Mesenchymal stem cell (in vitro differentiated cells and primary cell): ENCODE results near the gene PIGT.

Experiments
- DNase-seq: peaks from one replicate; pipeline ENCODE4 v3.0.0-alpha.2; 2013
- H2AFZ ChIP-seq: one replicate; pipeline ENCODE4 v1.6.1; 2013; ENCODE audit warnings: low read depth, mild to moderate bottlenecking, control low read depth, inconsistent platforms, low read length, moderate library complexity
- H2AK5ac ChIP-seq: 2 replicates; pipeline ENCODE4 v1.6.1; 2013; ENCODE audit warnings: low read length, moderate library complexity, mild to moderate bottlenecking, inconsistent platforms; ENCODE audit not compliant: severe bottlenecking
- H2BK120ac ChIP-seq: one replicate; pipeline ENCODE4 v1.6.1; 2013; ENCODE audit warnings: low read depth, mild to moderate bottlenecking, inconsistent platforms, low read length, moderate library complexity
- H2BK12ac ChIP-seq, 2 experiments: one replicate each; pipeline ENCODE4 v1.6.1; 2013; ENCODE audit warnings: inconsistent platforms in 2 of 2, low read length in 2 of 2, mild to moderate bottlenecking in 2 of 2, moderate library complexity in 2 of 2, control low read depth in 1 of 2
- H2BK15ac ChIP-seq: one replicate; pipeline ENCODE4 v1.6.1; 2013; ENCODE audit warnings: mild to moderate bottlenecking, low read depth, inconsistent platforms; ENCODE audit not compliant: poor library complexity, severe bottlenecking
- H2BK5ac ChIP-seq: 2 replicates; pipeline ENCODE4 v1.6.1; 2013; ENCODE audit warnings: low read depth, mild to moderate bottlenecking, low read length, control low read depth, inconsistent platforms; ENCODE audit not compliant: poor library complexity, severe bottlenecking
- H3K14ac ChIP-seq, 2 experiments: one replicate each; pipeline ENCODE4 v1.6.1; 2013; ENCODE audit warnings: inconsistent platforms in 2 of 2, low read length in 2 of 2, control low read depth in 1 of 2, mild to moderate bottlenecking in 1 of 2, moderate library complexity in 1 of 2
- H3K18ac ChIP-seq, 2 experiments: one replicate each; pipeline ENCODE4 v1.6.1; 2013; ENCODE audit warnings: inconsistent platforms in 2 of 2, low read length in 2 of 2, control low read depth in 1 of 2, low read depth in 1 of 2, mild to moderate bottlenecking in 1 of 2
- H3K23ac ChIP-seq, 2 experiments: one replicate each; pipeline ENCODE4 v1.6.1; 2013; ENCODE audit warnings: inconsistent platforms in 2 of 2, low read length in 2 of 2, mild to moderate bottlenecking in 2 of 2, moderate library complexity in 2 of 2, control low read depth in 1 of 2
- H3K27ac ChIP-seq: 2 replicates; pipeline ENCODE4 v1.5.1; 2013; ENCODE audit warnings: mild to moderate bottlenecking, moderate library complexity, low read length, control low read depth, inconsistent platforms; ENCODE audit not compliant: poor library complexity, severe bottlenecking
- H3K27me3 ChIP-seq, 2 experiments: 2 replicates each; pipeline versions ENCODE4 v1.6.1 to v1.7.0; 2013; ENCODE audit warnings: low read length in 2 of 2, mild to moderate bottlenecking in 2 of 2, moderate library complexity in 2 of 2, control low read depth in 1 of 2, inconsistent platforms in 1 of 2; ENCODE audit not compliant: control insufficient read depth in 1 of 2, insufficient read depth in 1 of 2
- H3K36me3 ChIP-seq, 2 experiments: 2 replicates each; pipeline versions ENCODE4 v1.6.1 to v1.7.0; 2013; ENCODE audit warnings: low read length in 2 of 2, control low read depth in 1 of 2, inconsistent platforms in 1 of 2, low read depth in 1 of 2, mild to moderate bottlenecking in 1 of 2; ENCODE audit not compliant: insufficient read depth in 2 of 2, control insufficient read depth in 1 of 2
- H3K4ac ChIP-seq, 2 experiments: one replicate each; pipeline ENCODE4 v1.6.1; 2013; ENCODE audit warnings: inconsistent platforms in 2 of 2, low read length in 2 of 2, mild to moderate bottlenecking in 2 of 2, moderate library complexity in 2 of 2, control low read depth in 1 of 2, low read depth in 1 of 2
- H3K4me1 ChIP-seq: 2 replicates; pipeline ENCODE4 v1.6.1; 2013; ENCODE audit warnings: low read depth, low read length, control low read depth; ENCODE audit not compliant: control insufficient read depth, insufficient read depth
- H3K4me2 ChIP-seq: 2 replicates; pipeline ENCODE4 v1.6.1; 2013; ENCODE audit warnings: low read length, mild to moderate bottlenecking, inconsistent platforms; ENCODE audit not compliant: poor library complexity, severe bottlenecking
- H3K4me3 ChIP-seq, 2 experiments: 2 replicates each; pipeline versions ENCODE4 v1.5.1 to v1.7.0; 2013; ENCODE audit warnings: low read length in 2 of 2, mild to moderate bottlenecking in 2 of 2, control low read depth in 1 of 2, low read depth in 1 of 2; ENCODE audit not compliant: insufficient read depth in 1 of 2
- H3K79me1 ChIP-seq: replicated peaks from 2 replicates; pipeline ENCODE4 v1.6.1; 2013; ENCODE audit warnings: mild to moderate bottlenecking, control low read depth, low read length, inconsistent platforms; ENCODE audit not compliant: poor library complexity, severe bottlenecking
- H3K9ac ChIP-seq: 2 replicates; pipeline ENCODE4 v1.7.0; 2013; ENCODE audit warnings: mild to moderate bottlenecking, low read length, moderate library complexity
- H3K9me3 ChIP-seq: 2 replicates; pipeline ENCODE4 v1.7.0; 2013; ENCODE audit warnings: mild to moderate bottlenecking, low read length; ENCODE audit not compliant: control insufficient read depth
- H4K8ac ChIP-seq: one replicate; pipeline ENCODE4 v1.6.1; 2013; ENCODE audit warnings: inconsistent platforms, mild to moderate bottlenecking, low read length, moderate library complexity
- H4K91ac ChIP-seq: one replicate; pipeline ENCODE4 v1.6.1; 2013; ENCODE audit warnings: mild to moderate bottlenecking, low read length, inconsistent platforms
- WGBS: methylation state at CpG from one replicate; pipeline ENCODE4 v1.1.7; 2013; ENCODE audit warnings: mixed read lengths; 5-methylcytosine and 5-hydroxymethylcytosine counted together

Gene PIGT

DNA sequence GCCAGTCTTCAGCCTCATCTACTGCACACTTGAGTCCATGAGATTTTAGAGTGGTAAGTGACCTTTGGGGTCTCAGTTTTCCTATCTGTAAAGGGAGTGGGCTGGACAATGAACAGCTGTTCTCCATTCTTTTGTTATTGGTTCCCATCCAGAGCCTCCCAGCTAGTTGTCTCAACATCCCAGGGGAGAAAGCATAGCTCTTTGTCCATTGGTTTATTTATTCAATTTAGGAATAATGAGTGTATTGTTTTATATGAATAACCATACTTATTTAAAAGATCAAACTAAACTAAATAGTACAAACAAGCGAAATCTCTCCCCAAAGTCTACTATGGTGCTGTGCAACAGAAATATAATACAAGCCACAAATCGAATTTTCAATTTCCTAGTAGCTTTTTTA lies 13.7 kb downstream of the PIGT start:
- DNase-seq, result no peak
- H3K23ac ChIP-seq, result no peak overlapping the region
- no peak overlapping the region for H3K18ac ChIP-seq
- no peaks in the 10 kb centered on the region for H3K79me1 ChIP-seq
- no peak overlapping the region for H3K4ac ChIP-seq
- H3K27me3 ChIP-seq, result no peaks in the 10 kb centered on the region
- H2BK15ac ChIP-seq, result no peak overlapping the region
- H3K9me3 ChIP-seq, result no peaks in the 10 kb centered on the region
- H3K9ac ChIP-seq, result no peak overlapping the region
- 83% methylated on average over 1 of the region's 2 CpGs for WGBS
- H3K36me3 ChIP-seq, result peaks cover 17 to 20% of the 10 kb centered on the region in 2 experiments
- no peak overlapping the region for H4K8ac ChIP-seq
- H3K4me2 ChIP-seq, result no peak overlapping the region
- no peaks in the 10 kb centered on the region for H3K4me1 ChIP-seq
- H2BK5ac ChIP-seq, result no peak overlapping the region
- no peak overlapping the region for H2AFZ ChIP-seq
- H3K27ac ChIP-seq, result no peak overlapping the region
- H2BK120ac ChIP-seq, result no peak overlapping the region
- H3K4me3 ChIP-seq, result no peak overlapping the region
- no peak overlapping the region for H3K14ac ChIP-seq
- H2AK5ac ChIP-seq, result no peak overlapping the region
- no peak overlapping the region for H4K91ac ChIP-seq
- no peak overlapping the region for H2BK12ac ChIP-seq

DNA sequence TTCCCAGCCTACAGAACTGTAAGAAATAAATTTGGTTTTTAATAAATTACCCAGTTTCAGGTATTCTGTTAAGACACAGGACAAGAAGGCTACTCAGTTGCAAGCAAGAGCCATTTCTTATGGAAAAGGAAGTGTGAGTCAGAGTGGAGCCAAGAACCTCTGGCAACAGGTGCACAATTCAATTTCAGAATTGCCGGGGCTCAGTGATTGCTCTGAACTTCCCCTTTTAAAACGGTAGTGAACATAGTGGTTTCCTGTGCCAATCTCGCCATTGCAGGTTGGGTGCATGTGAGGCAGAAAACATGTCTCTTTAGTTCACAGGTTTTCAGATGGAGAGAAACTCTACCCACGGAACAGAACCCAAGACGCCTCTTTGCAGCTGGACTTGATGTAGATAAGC lies 16.4 kb downstream of the PIGT start:
- H3K79me1 ChIP-seq, result no peaks in the 10 kb centered on the region
- no peaks in the 10 kb centered on the region for H3K4me1 ChIP-seq
- no peak overlapping the region for H3K4me2 ChIP-seq
- no peak overlapping the region for H3K4me3 ChIP-seq
- no peak overlapping the region for H2BK15ac ChIP-seq
- WGBS, result 93% methylated on average over 5 of the region's 5 CpGs
- H4K91ac ChIP-seq, result no peak overlapping the region
- H3K9ac ChIP-seq, result no peak overlapping the region
- H2AK5ac ChIP-seq, result no peak overlapping the region
- no peak overlapping the region for H3K14ac ChIP-seq
- H2AFZ ChIP-seq, result no peak overlapping the region
- H4K8ac ChIP-seq, result no peak overlapping the region
- no peaks in the 10 kb centered on the region for H3K9me3 ChIP-seq
- H3K4ac ChIP-seq, result no peak overlapping the region
- H3K27ac ChIP-seq, result no peak overlapping the region
- H2BK12ac ChIP-seq, result no peak overlapping the region
- no peak overlapping the region for H2BK5ac ChIP-seq
- H3K23ac ChIP-seq, result no peak overlapping the region
- H2BK120ac ChIP-seq, result no peak overlapping the region
- H3K36me3 ChIP-seq, result peaks cover 0 to 5% of the 10 kb centered on the region in 2 experiments
- DNase-seq, result no peak
- H3K27me3 ChIP-seq, result no peaks in the 10 kb centered on the region
- H3K18ac ChIP-seq, result no peak overlapping the region

GRCh38 chr20:45433316-45433715 lies 17.4 kb downstream of the PIGT start:
- H2BK5ac ChIP-seq, result no peak overlapping the region
- no peaks in the 10 kb centered on the region for H3K36me3 ChIP-seq
- no peak overlapping the region for H2BK12ac ChIP-seq
- no peak overlapping the region for H3K4me3 ChIP-seq
- H3K4ac ChIP-seq, result no peak overlapping the region
- H4K8ac ChIP-seq, result no peak overlapping the region
- no peak overlapping the region for H2AFZ ChIP-seq
- H3K4me2 ChIP-seq, result no peak overlapping the region
- H3K9ac ChIP-seq, result no peak overlapping the region
- H3K4me1 ChIP-seq, result no peaks in the 10 kb centered on the region
- no peak overlapping the region for H3K27ac ChIP-seq
- H2AK5ac ChIP-seq, result no peak overlapping the region
- H4K91ac ChIP-seq, result no peak overlapping the region
- no peak overlapping the region for H3K18ac ChIP-seq
- WGBS, result 63% methylated on average over 2 of the region's 3 CpGs
- no peaks in the 10 kb centered on the region for H3K79me1 ChIP-seq
- no peaks in the 10 kb centered on the region for H3K27me3 ChIP-seq
- H3K9me3 ChIP-seq, result no peaks in the 10 kb centered on the region
- H2BK15ac ChIP-seq, result no peak overlapping the region
- H3K23ac ChIP-seq, result no peak overlapping the region
- H3K14ac ChIP-seq, result no peak overlapping the region
- no peak overlapping the region for H2BK120ac ChIP-seq
- DNase-seq, result peak; percentile 8

GRCh38 chr20:45433976-45434375 lies 18.0 kb downstream of the PIGT start:
- no peak overlapping the region for H3K18ac ChIP-seq
- H3K9ac ChIP-seq, result no peak overlapping the region
- H3K14ac ChIP-seq, result no peak overlapping the region
- H2AK5ac ChIP-seq, result no peak overlapping the region
- H2BK5ac ChIP-seq, result no peak overlapping the region
- H2BK15ac ChIP-seq, result no peak overlapping the region
- H2BK120ac ChIP-seq, result no peak overlapping the region
- no peak overlapping the region for H2BK12ac ChIP-seq
- no peak overlapping the region for H3K23ac ChIP-seq
- no peak for DNase-seq
- H3K27ac ChIP-seq, result no peak overlapping the region
- no peaks in the 10 kb centered on the region for H3K27me3 ChIP-seq
- no peak overlapping the region for H3K4ac ChIP-seq
- H3K36me3 ChIP-seq, result no peaks in the 10 kb centered on the region
- 95% methylated on average over 4 of the region's 4 CpGs for WGBS
- H3K4me3 ChIP-seq, result no peak overlapping the region
- H3K4me1 ChIP-seq, result no peaks in the 10 kb centered on the region
- H3K4me2 ChIP-seq, result no peak overlapping the region
- no peaks in the 10 kb centered on the region for H3K79me1 ChIP-seq
- H4K8ac ChIP-seq, result no peak overlapping the region
- no peak overlapping the region for H4K91ac ChIP-seq
- no peaks in the 10 kb centered on the region for H3K9me3 ChIP-seq
- H2AFZ ChIP-seq, result no peak overlapping the region
